Testis (tissue), 2 donors: ENCODE data around the gene ABCG8.

Source experiments
- CTCF ChIP-seq, 3 experiments: fragments of 450-650 bp in 2 of 3; fragments of 200-600 bp in 1 of 3; sonication (generic) in 1 of 3; IDR thresholded peaks; one replicate each; pipeline ENCODE4 v1.5.1; 2016 to 2019; ENCODE audit warnings: antibody characterized with exemption in 3 of 3, mild to moderate bottlenecking in 2 of 3, moderate library complexity in 1 of 3
- POLR2A ChIP-seq: fragments of 450-650 bp; IDR thresholded peaks from one replicate; pipeline ENCODE4 v1.6.1; 2017; ENCODE audit warnings: antibody characterized with exemption, mild to moderate bottlenecking, moderate library complexity

GRCh38 chr2:43899589-43899988 lies 60.8 kb downstream of the ABCG8 start:
- TF ChIP-seq CTCF (IDR thresholded peaks at IDR 0.05) (no peak), POLR2A (no peak)
